ENCODE data around the gene AK8.

Gene AK8

GRCh38 chr9:132823370-132824145 is 54.5 kb downstream of the AK8 start:
- TF ChIP-seq TCF12 (IDR thresholded peaks at IDR 0.05; ENCODE audit: low read depth) (no peak), USF1 (IDR thresholded peaks at IDR 0.05) (no peak)

- TF ChIP-seq ZBTB7A (IDR thresholded peaks at IDR 0.05; ENCODE audit: low read depth) (no peak), CEBPB (IDR thresholded peaks at IDR 0.05) (no peak), TEAD4 (IDR thresholded peaks at IDR 0.05) (no peak), USF1 (IDR thresholded peaks at IDR 0.05) (no peak), EP300 (IDR thresholded peaks at IDR 0.05; ENCODE audit: borderline replicate concordance) (no peak), RAD21 (IDR thresholded peaks at IDR 0.05; ENCODE audit: low read depth) (no peak), EGR1 (IDR thresholded peaks at IDR 0.05) (no peak), NFIC (IDR thresholded peaks at IDR 0.05) (no peak), CREB1 (IDR thresholded peaks at IDR 0.05; ENCODE audit: low read depth) (no peak), REST (IDR thresholded peaks at IDR 0.05; ENCODE audit: low read depth) (no peak)
These were observed 57.7 kb downstream of the AK8 start for GRCh38 chr9:132820169-132820944.

GRCh38 chr9:132818588-132818987 is 59.5 kb downstream of the AK8 start:
- no peak for TF ChIP-seq CEBPB (IDR thresholded peaks at IDR 0.05)
- TF ChIP-seq FOXM1 (IDR thresholded peaks at IDR 0.05; ENCODE audit: borderline replicate concordance, low read depth): no peak
- no peak for TF ChIP-seq EGR1 (IDR thresholded peaks at IDR 0.05)
- TF ChIP-seq RAD21 (IDR thresholded peaks at IDR 0.05; ENCODE audit: low read depth): no peak
- no peak for TF ChIP-seq CREB1 (IDR thresholded peaks at IDR 0.05; ENCODE audit: low read depth)
- TF ChIP-seq REST (IDR thresholded peaks at IDR 0.05; ENCODE audit: low read depth): no peak
- TF ChIP-seq YY1 (IDR thresholded peaks at IDR 0.05; ENCODE audit: low read depth): no peak
- TF ChIP-seq EP300 (IDR thresholded peaks at IDR 0.05; ENCODE audit: borderline replicate concordance): no peak
- TF ChIP-seq ZBTB7A (IDR thresholded peaks at IDR 0.05; ENCODE audit: low read depth): no peak
- no peak for TF ChIP-seq TAF1 (IDR thresholded peaks at IDR 0.05; ENCODE audit: low read depth)
- no peak for TF ChIP-seq USF1 (IDR thresholded peaks at IDR 0.05)

GRCh38 chr9:132814937-132815336 is 63.1 kb downstream of the AK8 start:
- no peak for TF ChIP-seq RAD21 (IDR thresholded peaks at IDR 0.05; ENCODE audit: low read depth)
- no peak for TF ChIP-seq CREB1 (IDR thresholded peaks at IDR 0.05; ENCODE audit: low read depth)

- TF ChIP-seq TCF12 (IDR thresholded peaks at IDR 0.05; ENCODE audit: low read depth): no peak
- TF ChIP-seq EP300 (IDR thresholded peaks at IDR 0.05; ENCODE audit: borderline replicate concordance): no peak
- no peak for TF ChIP-seq TEAD4 (IDR thresholded peaks at IDR 0.05)
- no peak for TF ChIP-seq YY1 (IDR thresholded peaks at IDR 0.05; ENCODE audit: low read depth)
- no peak for TF ChIP-seq TAF1 (IDR thresholded peaks at IDR 0.05; ENCODE audit: low read depth)
- no peak for TF ChIP-seq REST (IDR thresholded peaks at IDR 0.05; ENCODE audit: low read depth)
- TF ChIP-seq ZBTB7A (IDR thresholded peaks at IDR 0.05; ENCODE audit: low read depth): no peak
These were observed 64.8 kb downstream of the AK8 start for GRCh38 chr9:132813115-132813771.

Measured in Ishikawa (cell line).